Panc1 (cell line): ENCODE results near the gene SAMD14. TPM values are rescaled to one million over a fixed set of nuclear protein-coding genes. Genes with fewer than 3 reads are reported as not detected.

Experiments used
- ATAC-seq: fragments of 200-7000 bp; cut with Tn5 transposase; 2 replicates; pipeline ENCODE4 v1.9.1; 2020; ENCODE audit warnings: mild to moderate bottlenecking, moderate library complexity
- BruUV-seq: library from RNA; stranded (reverse); fragments of 400-500 nt; replicated peaks from 2 replicates; lab custom pipeline; 2021; lab: Mats Ljungman, UMichigan
- CTCF ChIA-PET: fragments of 300-600 bp; sonication (Branson Sonifier 250); formaldehyde crosslinking; loops from one replicate; lab custom pipeline; 2022; ENCODE audit warnings: antibody characterized with exemption; lab: Charles Lee
- POLR2A ChIA-PET: fragments of 300-600 bp; sonication (Branson Sonifier 250); formaldehyde crosslinking; loops from one replicate; lab custom pipeline; 2022; ENCODE audit warnings: antibody characterized with exemption; lab: Charles Lee
- DNase-seq: peaks from one replicate; pipeline ENCODE4 v3.0.0-alpha.2; 2010; ENCODE audit warnings: low read depth, low spot score
- H3K27ac ChIP-seq: 2 replicates; pipeline ENCODE4 v1.5.1; 2011; ENCODE audit warnings: mild to moderate bottlenecking, low read length, inconsistent platforms
- H3K27me3 ChIP-seq: fragments of 200-500 bp; sonication (Bioruptor generic); 2 replicates; pipeline ENCODE4 v1.6.0; 2014; ENCODE audit warnings: low read length, inconsistent platforms; ENCODE audit not compliant: control insufficient read depth, insufficient read depth
- H3K36me3 ChIP-seq: fragments of 200-500 bp; sonication (Bioruptor generic); 2 replicates; pipeline ENCODE4 v1.5.1; 2014; ENCODE audit warnings: inconsistent platforms, mild to moderate bottlenecking, low read length, moderate library complexity; ENCODE audit not compliant: control insufficient read depth, insufficient read depth
- H3K4me1 ChIP-seq: 2 replicates; pipeline ENCODE4 v1.5.1; 2011; ENCODE audit warnings: inconsistent platforms, mild to moderate bottlenecking, low read length, moderate library complexity; ENCODE audit not compliant: control insufficient read depth, insufficient read depth
- H3K4me3 ChIP-seq, 2 experiments: 2 replicates each; pipeline ENCODE4 v1.5.1; 2011 to 2012; ENCODE audit warnings: low read depth in 2 of 2, low read length in 2 of 2, mild to moderate bottlenecking in 2 of 2, inconsistent platforms in 1 of 2, moderate library complexity in 1 of 2
- H3K9me3 ChIP-seq: fragments of 200-500 bp; sonication (Bioruptor generic); 2 replicates; pipeline ENCODE4 v1.5.1; 2014; ENCODE audit warnings: low read depth, mild to moderate bottlenecking, inconsistent platforms, low read length, moderate library complexity; ENCODE audit not compliant: control insufficient read depth, insufficient read depth
- CTCF ChIP-seq: fragments of 450-650 bp; IDR thresholded peaks from 2 replicates; pipeline ENCODE4 v1.5.1; 2017; ENCODE audit warnings: mild to moderate bottlenecking
- POLR2AphosphoS5 ChIP-seq: IDR thresholded peaks from 2 replicates; pipeline ENCODE4 v1.6.1; 2012; ENCODE audit warnings: mild to moderate bottlenecking, low read depth, low read length, moderate library complexity
- REST ChIP-seq, 2 experiments: IDR thresholded peaks; 2 replicates each; pipeline ENCODE4 v1.6.1; 2011 to 2012; ENCODE audit warnings: low read depth in 2 of 2, control low read depth in 1 of 2, low read length in 1 of 2, mild to moderate bottlenecking in 1 of 2, moderate library complexity in 1 of 2; ENCODE audit not compliant: insufficient read depth in 1 of 2
- SIN3A ChIP-seq: IDR thresholded peaks from 2 replicates; pipeline ENCODE4 v1.6.1; 2012; ENCODE audit warnings: low read depth, mild to moderate bottlenecking, low read length, moderate library complexity, borderline replicate concordance; ENCODE audit not compliant: insufficient read depth
- TCF7L2 ChIP-seq: IDR thresholded peaks from 2 replicates; pipeline ENCODE4 v1.6.1; 2011; ENCODE audit warnings: mild to moderate bottlenecking, low read depth, low read length, inconsistent platforms
- in situ Hi-C: cut with HindIII; loops from 2 replicates; pipeline ENCODE4 v1.10.0; 2016; ENCODE audit warnings: low sequenced_read_pairs, low pct_unique_long_range_greater_than_20kb
- intact Hi-C: fragments of 100-400 bp; cut with micrococcal nuclease; formaldehyde crosslinking; loops from one replicate; pipeline ENCODE4 v1.10.0; 2022; ENCODE audit not compliant: unreplicated experiment
- total RNA-seq: library from RNA; stranded (reverse); gene quantifications from one replicate; pipeline ENCODE4 v1.2.1, GENCODE V29; 2021; ENCODE audit not compliant: unreplicated experiment

The SAMD14 gene
- total RNA-seq, 1 experiment from 2014 or later: 6.9 TPM

- H3K4me3 ChIP-seq: no peak overlapping the region
- no peaks in the 10 kb centered on the region for H3K36me3 ChIP-seq
- TF ChIP-seq TCF7L2 (no peak), POLR2AphosphoS5 (no peak), CTCF (no peak), SIN3A (no peak), REST (IDR thresholded peaks at IDR 0.05; ENCODE audit: insufficient read depth in 1 of 2, low read depth in 2 of 2, low read length in 1 of 2) (no peak)
- in situ Hi-C loops (no loop called here), intact Hi-C loops (no loop called here)
- POLR2A ChIA-PET: no interaction called here
- ATAC-seq (no peak), DNase-seq (no peak)
- no peaks in the 10 kb centered on the region for H3K27me3 ChIP-seq
- no peak overlapping the region for H3K27ac ChIP-seq
- no peaks in the 10 kb centered on the region for H3K9me3 ChIP-seq
- peaks cover 5% of the 10 kb centered on the region; the same call in 1 of the 2 replicates for H3K4me1 ChIP-seq
- BruUV-seq: no TSS peak
- CTCF ChIA-PET: interaction anchor here (1.2 kb wide), 1 partner anchor 156 kb away, joined by 3 read pairs; no protein-coding TSS in a partner anchor
These were observed 34.7 kb upstream of the SAMD14 start for GRCh38 chr17:50164697-50164988.

DNA sequence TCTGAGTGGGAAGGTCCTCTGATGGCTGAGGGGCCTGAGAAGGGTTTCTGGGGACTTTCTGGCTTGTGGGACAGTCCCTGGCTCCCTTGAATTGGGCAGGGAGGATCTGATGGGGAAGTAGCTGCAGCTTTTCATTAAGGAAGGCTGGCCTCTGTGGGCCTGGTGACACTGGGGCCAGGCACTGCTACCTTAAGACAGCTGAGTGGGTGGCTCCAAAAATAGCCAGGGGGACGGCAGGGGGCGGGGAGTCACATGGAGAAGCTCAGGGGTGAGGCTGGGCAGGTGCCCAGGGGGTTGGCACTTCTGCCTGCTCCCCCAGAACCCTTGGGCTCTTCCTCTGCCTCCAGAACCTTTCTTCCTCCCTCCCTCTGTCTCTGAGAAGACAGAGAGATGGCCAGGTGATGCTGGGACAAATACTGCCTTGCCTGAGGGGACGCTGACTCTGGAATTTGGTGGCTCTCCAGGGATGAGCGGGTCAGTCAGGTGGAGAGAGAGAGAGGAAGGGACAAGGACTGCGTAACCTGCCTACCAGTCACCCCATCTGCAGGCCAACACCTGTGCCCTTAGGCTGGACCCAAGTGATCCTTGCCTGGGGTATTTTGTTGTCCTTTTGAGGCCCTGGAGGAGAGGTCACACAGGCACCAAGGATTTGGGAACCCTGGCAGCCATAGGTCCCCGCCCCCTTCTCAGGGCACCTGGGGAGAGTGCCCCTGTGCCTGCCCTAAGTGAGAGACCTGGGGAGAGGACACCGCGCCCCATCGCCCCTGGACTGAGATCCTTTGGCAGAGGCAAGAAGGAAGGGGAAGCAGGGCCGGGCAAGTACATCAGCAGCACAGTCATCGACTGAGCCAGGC is 34.1 kb upstream of the SAMD14 start:
- H3K36me3 ChIP-seq: no peaks in the 10 kb centered on the region
- no peaks in the 10 kb centered on the region for H3K9me3 ChIP-seq
- intact Hi-C loops (no loop called here), in situ Hi-C loops (no loop called here)
- ChIA-PET CTCF (interaction anchor here (1.2 kb wide), 1 partner anchor 156 kb away, joined by 3 read pairs; no protein-coding TSS in a partner anchor), POLR2A (interaction anchor here (0.9 kb wide), 1 partner anchor 31 kb away, joined by 3 read pairs; no protein-coding TSS in a partner anchor)
- no TSS peak for BruUV-seq
- TF ChIP-seq TCF7L2: no peak
- TF ChIP-seq POLR2AphosphoS5: no peak
- no peak for TF ChIP-seq REST (IDR thresholded peaks at IDR 0.05; ENCODE audit: insufficient read depth in 1 of 2, low read depth in 2 of 2, low read length in 1 of 2)
- TF ChIP-seq SIN3A: no peak
- no peak for TF ChIP-seq CTCF
- no peaks in the 10 kb centered on the region for H3K27me3 ChIP-seq
- H3K4me3 ChIP-seq: no peak overlapping the region
- ATAC-seq: no peak
- no peak for DNase-seq
- peaks cover 3% of the 10 kb centered on the region; the same call in 1 of the 2 replicates for H3K4me1 ChIP-seq
- no peak overlapping the region for H3K27ac ChIP-seq
